HG03103 (cell line): Measurements from ENCODE around the gene PRPSAP1.

Experiments
- ATAC-seq: cut with Tn5 transposase; IDR thresholded peaks from one replicate; pipeline ENCODE4 v1.9.1; 2021; ENCODE audit warnings: low read depth; ENCODE audit not compliant: unreplicated experiment

Gene PRPSAP1

DNA sequence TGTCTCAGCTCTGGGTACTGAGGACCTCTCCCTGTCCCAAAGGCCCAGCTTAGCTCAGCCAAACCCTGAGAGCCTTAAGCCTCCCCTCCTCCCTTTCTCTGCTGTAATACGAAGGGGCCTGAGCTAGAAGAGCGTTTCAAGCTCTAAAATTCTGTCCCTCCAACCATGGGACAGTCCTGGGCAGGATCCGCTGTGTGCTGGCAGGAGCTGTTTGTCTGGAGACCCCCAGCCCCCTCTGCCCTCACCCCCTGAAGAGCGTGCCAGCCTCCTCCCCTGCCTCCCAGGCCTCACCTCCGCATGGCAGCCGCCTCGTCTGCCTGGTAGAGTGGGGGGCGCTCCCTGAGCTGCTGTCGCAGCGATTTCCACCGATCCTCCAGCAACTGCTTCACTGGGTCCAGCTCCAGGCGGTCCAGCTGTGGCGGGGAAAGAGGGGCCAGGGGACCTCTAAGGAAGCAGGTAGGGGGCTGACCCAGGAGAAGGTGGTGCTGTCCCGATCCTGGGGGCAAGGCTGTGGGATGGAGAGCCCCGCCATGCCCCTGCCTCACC is 73.9 kb downstream of the PRPSAP1 start:
- ATAC-seq = no peak

DNA sequence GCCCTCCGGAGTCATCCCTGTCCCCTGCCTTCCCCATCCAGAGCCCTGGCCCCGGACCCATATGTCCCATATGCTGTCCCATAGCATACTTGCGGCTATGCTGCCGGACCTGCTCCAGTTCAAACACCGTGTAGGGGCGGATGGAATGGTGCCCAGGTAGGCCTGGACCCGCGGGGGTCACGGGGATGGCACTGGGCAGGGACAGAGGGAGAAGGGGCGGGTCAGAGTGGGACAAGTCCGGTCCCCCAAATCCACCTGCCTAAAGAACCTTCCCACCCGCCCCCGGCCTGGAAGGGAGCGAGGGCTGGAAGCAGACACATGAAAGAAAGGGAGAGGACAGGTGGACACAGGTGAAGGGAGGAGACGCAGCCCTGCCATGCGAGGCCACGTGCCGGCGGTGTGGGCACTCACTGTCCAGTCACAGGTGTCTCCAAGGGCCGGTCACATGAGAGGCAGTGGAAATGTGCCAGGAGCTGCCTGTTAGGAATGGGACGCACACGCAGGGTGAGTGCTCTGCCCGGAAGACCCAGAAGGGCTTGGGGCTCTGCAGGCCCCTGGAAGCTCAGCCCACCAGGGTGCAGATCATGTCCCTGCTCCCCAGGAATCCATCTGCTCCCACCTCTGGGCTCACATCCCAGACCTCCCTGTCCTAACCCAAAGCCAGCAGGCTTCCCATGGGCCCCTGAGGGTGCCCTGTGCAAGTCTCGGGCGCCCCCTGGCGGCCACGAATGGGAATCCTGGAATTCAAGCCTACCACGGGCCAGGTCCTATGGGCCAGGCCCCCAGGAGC is 74.6 kb downstream of the PRPSAP1 start:
- ATAC-seq = no peak

DNA sequence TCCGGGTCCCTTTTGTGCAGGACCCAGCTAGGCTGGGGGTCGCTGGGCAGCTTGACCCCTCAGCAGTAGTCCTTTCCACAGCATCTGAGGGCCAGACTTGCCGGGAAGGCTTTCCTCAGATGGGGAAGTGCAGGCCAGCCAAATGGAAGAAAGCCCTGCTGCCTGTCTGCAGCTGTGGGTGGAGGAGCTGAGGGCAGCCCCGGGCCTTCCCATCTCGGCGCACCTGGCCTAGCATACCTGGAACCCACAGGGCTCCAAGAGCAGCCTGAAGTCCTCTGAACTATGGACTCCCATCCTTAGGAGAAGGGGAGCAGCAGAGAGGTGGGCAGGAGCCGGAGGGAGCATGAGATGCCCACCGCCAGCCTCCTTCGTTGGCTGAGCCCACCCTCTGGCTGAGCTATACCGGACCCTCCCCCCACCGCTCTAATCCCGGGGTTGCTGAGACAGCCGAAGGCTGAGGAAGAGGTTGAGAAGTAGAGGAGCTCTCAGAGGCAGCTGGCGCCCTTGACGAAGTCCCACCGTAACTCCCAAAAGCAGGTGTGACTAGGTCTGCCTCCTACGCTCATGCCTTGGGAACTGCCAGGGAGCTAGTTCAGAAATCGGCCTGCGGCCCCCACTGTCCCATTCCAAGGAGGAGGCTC is 75.3 kb downstream of the PRPSAP1 start:
- ATAC-seq = no peak

DNA sequence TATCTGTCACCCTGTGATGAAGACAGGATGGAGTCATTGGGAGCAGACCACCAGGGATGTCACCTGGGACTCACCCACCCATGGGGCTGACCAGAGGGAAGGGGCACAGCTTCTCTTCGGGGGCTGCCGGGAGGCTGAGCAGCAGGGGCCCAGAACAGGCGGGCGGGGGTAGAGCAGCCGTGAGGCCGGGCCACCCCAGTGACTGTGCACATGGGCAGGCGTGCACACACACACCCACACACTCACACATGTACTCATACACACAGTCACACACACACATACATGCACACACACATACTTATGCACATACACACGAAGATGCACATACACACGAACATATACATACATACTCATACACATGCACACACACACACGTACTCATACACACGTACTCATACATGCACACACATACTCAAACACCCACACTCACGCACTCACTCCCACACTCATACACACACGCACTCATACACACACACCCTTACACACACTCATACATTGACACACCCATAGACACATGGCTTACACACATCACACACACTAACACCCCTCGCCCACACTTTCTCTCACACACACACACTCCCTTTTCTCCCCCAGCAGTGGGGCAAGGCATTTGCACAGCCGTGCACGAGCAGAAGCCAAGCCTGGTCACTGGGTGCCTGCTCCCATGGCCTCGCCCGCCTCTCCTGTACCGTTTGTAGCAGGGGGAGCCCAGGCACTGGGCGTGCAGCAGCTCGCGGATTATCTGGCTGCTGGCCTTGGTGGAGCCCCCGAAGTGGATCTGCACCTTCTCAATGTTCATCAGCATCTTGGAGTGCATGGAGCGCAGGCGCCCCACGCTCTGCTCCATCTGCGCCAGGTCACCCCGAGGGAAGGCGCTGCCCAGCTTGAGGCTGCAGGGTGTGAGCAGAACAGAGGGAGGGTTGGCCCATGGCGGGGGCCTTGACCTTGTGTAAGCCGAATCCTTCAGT is 76.1 kb downstream of the PRPSAP1 start:
- ATAC-seq = no peak

DNA sequence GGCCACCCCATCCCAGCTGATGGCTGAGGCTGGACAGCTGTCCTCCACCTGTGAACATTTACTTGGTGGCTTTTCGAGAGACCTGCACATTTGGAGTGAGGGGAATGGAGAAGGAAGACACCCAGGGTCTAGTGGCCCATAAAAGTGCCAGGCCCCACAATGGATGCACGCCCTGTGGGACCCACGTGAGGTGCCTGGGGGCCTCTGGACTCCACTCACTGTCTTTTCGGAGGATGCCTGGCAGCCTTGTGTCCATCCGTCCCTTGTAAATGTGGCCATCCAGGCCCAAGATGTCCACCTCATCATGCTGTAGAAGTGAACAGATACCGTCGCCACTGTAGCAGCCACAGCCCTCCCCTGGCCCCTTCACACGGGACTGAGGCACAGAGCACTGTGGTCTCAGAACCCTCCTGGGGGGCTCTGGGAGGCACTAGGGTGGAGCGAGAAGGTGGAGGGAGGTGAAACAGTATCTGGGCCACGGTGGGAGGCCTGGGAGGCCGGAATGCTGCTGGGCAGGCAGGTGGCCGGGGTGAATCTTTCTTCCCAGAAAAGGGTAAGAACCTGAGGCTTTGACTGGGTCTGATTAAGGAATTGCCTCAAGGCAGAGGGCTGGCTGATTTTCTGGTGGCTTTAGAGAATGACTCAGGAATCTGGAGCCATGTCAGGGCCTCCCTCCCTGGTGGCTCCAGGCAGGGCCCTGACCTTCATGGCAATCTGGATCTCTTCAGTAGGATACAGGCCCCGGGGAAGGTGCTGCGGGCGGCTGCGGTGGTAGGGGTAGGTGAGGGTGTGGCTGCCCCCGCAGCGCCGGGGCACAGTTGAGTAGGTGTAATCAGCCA is 77.0 kb downstream of the PRPSAP1 start:
- ATAC-seq = no peak

DNA sequence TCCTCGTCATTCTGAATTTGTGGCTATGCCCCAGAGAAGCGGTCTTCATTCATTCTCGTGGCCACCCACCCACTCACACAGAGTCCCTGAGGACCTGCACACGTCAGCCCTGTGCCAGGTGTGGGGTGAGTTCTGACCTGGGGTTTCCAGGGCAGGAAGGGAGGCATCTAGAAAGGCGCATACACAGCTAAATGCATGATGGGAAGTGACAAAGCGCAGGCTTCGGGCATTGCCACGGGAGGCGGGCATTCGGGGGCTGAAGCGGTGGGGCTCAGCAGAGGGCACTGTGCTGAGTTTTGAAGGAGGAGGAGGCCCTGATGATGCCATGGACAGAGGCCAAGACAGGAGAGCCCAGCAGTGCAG is 77.7 kb downstream of the PRPSAP1 start:
- ATAC-seq = no peak

DNA sequence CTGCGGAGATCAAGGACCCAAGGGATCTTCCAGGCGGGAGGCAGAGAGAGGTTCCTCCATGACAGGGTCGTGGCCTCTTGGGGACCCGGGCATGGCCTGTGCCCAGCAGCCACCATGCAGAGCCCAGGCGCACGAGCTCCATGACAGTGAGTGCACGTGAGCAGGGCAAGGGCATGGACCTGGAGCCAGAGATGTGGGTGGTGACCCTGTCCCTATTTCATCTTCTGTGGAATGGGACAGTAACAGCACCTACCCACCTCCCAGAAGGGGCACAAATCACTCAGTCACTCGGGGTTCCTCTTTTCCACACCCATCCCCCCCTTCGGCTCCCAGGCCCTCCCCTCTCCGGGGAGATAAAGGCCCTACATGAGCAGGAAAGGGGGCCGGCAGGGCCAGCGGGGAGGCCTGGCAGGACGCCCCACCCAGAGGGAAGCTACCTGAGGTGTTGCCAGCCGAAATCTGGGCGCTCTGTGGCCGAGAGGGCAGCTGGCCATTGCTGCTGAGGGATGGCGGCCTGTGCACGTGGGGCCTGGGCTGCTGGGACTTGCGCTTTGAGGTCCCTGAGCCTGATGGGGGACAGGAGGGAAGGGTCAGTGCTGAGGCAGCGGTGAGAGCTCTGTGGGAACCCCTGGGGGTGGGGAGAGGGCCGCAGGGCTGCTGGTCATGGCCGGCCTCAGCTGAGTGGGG is 78.2 kb downstream of the PRPSAP1 start:
- no peak for ATAC-seq

GRCh38 chr17:76274112-76274956 is 79.4 kb downstream of the PRPSAP1 start:
- ATAC-seq = no peak

DNA sequence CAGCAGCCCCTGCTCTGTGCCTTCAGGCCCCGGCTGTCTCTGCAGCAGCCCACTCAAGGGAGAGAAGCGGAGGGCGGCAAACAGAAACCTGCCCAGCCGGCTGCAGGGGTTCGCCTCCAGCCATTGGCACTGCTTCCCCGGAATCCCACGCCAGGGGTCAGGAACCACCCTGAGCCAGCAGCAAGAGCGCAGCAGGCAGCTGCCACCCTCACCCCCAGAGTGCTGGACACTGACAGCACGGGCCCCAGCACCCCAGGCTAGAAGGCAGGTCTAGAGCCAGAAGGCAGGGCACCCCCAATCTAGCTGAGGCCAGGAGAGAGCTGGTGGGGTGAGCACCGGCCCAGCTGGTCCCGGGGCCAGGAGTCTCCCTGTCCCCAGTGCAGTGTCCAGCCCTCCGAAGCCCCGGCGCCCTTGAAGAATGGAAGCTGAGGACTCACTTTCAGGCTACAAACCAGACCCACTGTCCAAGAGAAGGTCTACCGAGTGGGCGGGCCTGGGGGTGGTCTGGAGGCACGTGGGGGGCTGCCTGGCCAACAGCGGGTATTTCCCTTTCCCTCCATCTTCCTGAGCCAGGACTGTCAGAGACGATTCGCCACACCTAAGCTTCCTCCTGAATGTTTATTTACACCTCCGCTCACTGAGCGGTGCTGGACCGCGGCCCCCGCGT is 80.1 kb downstream of the PRPSAP1 start:
- no peak for ATAC-seq

GRCh38 chr17:76272541-76273444 is 80.9 kb downstream of the PRPSAP1 start:
- no peak for ATAC-seq

GRCh38 chr17:76271669-76272540 is 81.8 kb downstream of the PRPSAP1 start:
- peak; percentile 41 for ATAC-seq

DNA sequence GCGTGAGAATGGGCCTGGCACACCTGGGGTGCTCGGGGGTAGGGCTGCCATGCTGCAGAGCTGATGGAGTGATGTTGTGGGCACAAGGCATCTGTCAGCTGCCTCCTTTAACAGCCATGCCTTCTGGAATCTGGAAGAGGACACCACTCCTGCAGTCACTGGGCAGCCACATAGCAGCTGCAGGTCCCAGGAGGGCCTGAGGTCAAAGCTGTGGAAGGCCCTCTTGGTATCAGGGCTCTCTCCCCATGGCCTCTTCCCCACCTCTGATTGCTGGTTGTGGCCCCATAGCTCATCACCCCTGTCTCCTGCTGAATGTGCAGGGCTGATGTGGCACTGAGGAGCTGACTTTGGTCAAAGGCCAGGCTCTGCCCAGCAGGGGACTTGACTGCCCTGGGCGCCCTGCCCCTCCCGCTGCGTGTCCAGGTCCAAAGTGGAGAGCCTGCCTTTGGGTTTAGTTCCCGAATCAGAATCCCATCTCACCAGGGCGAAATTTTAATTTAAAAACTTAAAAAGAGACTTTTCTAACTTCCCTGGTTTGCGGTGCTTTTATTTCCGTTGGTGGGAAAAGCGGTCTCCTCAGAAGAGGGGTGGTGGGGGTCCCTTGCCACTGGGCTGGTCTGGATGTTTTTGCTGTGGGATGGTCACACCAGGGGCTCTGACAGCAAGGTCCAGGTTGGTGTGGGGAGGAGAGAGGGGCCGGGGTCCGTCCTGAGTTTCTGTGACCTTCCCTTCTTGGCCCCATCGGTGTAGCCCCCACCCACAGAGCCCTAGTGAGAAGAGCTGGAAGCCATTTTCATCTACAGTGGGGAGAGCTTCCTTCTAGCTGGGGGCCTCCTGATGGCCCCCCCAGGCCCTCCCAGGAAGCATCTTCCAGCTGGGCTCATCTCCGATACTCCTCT is 82.7 kb downstream of the PRPSAP1 start:
- no peak for ATAC-seq

- no peak for ATAC-seq
These were observed 83.6 kb downstream of the PRPSAP1 start for GRCh38 chr17:76270127-76270592.

- ATAC-seq = no peak
These were observed 84.4 kb downstream of the PRPSAP1 start for GRCh38 chr17:76268991-76269981.
